Colonic mucosa (tissue), 4 donors: ENCODE data around the gene PRKAG2. TPM values are rescaled to one million over a fixed set of nuclear protein-coding genes. Genes with fewer than 3 reads are reported as not detected.

Experiments used
- DNase-seq: peaks from one replicate; pipeline ENCODE4 v3.0.0-alpha.2; 2020
- H3K27ac ChIP-seq: fragments of 200-600 bp; one replicate; pipeline ENCODE4 v1.8.0; 2021
- H3K27me3 ChIP-seq: fragments of 200-600 bp; one replicate; pipeline ENCODE4 v1.8.0; 2021
- H3K36me3 ChIP-seq: fragments of 200-600 bp; one replicate; pipeline ENCODE4 v1.8.0; 2021
- H3K4me1 ChIP-seq: fragments of 200-600 bp; one replicate; pipeline ENCODE4 v1.8.0; 2021; ENCODE audit warnings: mild to moderate bottlenecking
- H3K4me3 ChIP-seq: fragments of 200-600 bp; one replicate; pipeline ENCODE4 v1.8.0; 2021
- H3K9ac ChIP-seq, 2 donors: one replicate each; pipeline ENCODE4 v1.7.0; 2013; ENCODE audit warnings: control low read depth in 2 of 2, low read depth in 2 of 2, low read length in 2 of 2
- H3K9me3 ChIP-seq: fragments of 200-600 bp; one replicate; pipeline ENCODE4 v1.8.0; 2021
- CTCF ChIP-seq: fragments of 200-600 bp; IDR thresholded peaks from one replicate; pipeline ENCODE4 v1.8.0; 2022; ENCODE audit warnings: antibody characterized with exemption, mild to moderate bottlenecking
- intact Hi-C: fragments of 100-400 bp; cut with DNase I; formaldehyde crosslinking; loops from one replicate; pipeline ENCODE4 v1.14.1; 2022
- total RNA-seq, 2 donors: library from RNA; stranded (reverse); fragmentation: NEBNext Ultra II Directional in 1 of 2; extraction: Animal tissue kit (Norgen Biotek cat#: 25700) in 1 of 2; gene quantifications; one replicate each; pipeline ENCODE4 v1.2.1, GENCODE V29; 2021
- donor health status: healthy.
- donor health status: DM: no; HTN: no; CAD: no.
- donor health status: DM: no; HTN: no; CAD: no.

PRKAG2 gene
- total RNA-seq, 2 donors from 2014 or later: 36.3 to 42.0 TPM

- Histone ChIP-seq H3K27ac (no peak overlapping the region), H3K9ac (peak overlapping the region in 1 of 2 donors; percentile 6), H3K27me3 (no peaks in the 10 kb centered on the region), H3K36me3 (no peaks in the 10 kb centered on the region), H3K4me1 (peaks cover 14% of the 10 kb centered on the region), H3K9me3 (no peaks in the 10 kb centered on the region), H3K4me3 (no peak overlapping the region)
- no peak for TF ChIP-seq CTCF
- peak; percentile 49 for DNase-seq
- intact Hi-C loops: loop anchor here (5.0 to 10.0 kb wide), 2 partner anchors 128 to 290 kb away; no protein-coding TSS in a partner anchor
Observed at GRCh38 chr7:151755131-151755801, 121.6 kb downstream of the PRKAG2 start.

GRCh38 chr7:151754688-151755130 is 122.2 kb downstream of the PRKAG2 start:
- no peaks in the 10 kb centered on the region for H3K9me3 ChIP-seq
- no peak overlapping the region for H3K9ac ChIP-seq
- TF ChIP-seq CTCF: no peak
- H3K27ac ChIP-seq: no peak overlapping the region
- H3K4me1 ChIP-seq: peaks cover 14% of the 10 kb centered on the region
- H3K27me3 ChIP-seq: no peaks in the 10 kb centered on the region
- DNase-seq: no peak
- intact Hi-C loops: loop anchor here (5.0 to 10.0 kb wide), 2 partner anchors 127 to 290 kb away; no protein-coding TSS in a partner anchor
- H3K4me3 ChIP-seq: no peak overlapping the region
- no peaks in the 10 kb centered on the region for H3K36me3 ChIP-seq

GRCh38 chr7:151754142-151754590 is 122.7 kb downstream of the PRKAG2 start:
- peak; percentile 85 for TF ChIP-seq CTCF
- Histone ChIP-seq H3K4me1 (peaks cover 14% of the 10 kb centered on the region), H3K4me3 (no peak overlapping the region), H3K9ac (no peak overlapping the region), H3K27me3 (no peaks in the 10 kb centered on the region), H3K9me3 (no peaks in the 10 kb centered on the region), H3K27ac (no peak overlapping the region), H3K36me3 (no peaks in the 10 kb centered on the region)
- peak; percentile 75 for DNase-seq
- intact Hi-C loops: loop anchor here (10.0 kb wide), 1 partner anchor 289 kb away; no protein-coding TSS in a partner anchor

- H3K27me3 ChIP-seq: no peaks in the 10 kb centered on the region
Observed at GRCh38 chr7:151752816-151753595, 123.9 kb downstream of the PRKAG2 start.

More at GRCh38 chr7:151752816-151753595, 123.9 kb downstream of the PRKAG2 start:
- intact Hi-C loops: loop anchor here (10.0 kb wide), 1 partner anchor 288 kb away; no protein-coding TSS in a partner anchor
- H3K9me3 ChIP-seq: no peaks in the 10 kb centered on the region
- H3K36me3 ChIP-seq: no peaks in the 10 kb centered on the region
- no peak for DNase-seq
- no peak overlapping the region for H3K27ac ChIP-seq
- TF ChIP-seq CTCF: no peak
- no peak overlapping the region for H3K9ac ChIP-seq
- peaks cover 14% of the 10 kb centered on the region for H3K4me1 ChIP-seq
- no peak overlapping the region for H3K4me3 ChIP-seq
